Measurements from ENCODE around the gene OR2AK2.

- TF ChIP-seq KDM1A (IDR thresholded peaks at IDR 0.05; ENCODE audit: borderline replicate concordance, low read length) (no peak), ATF3 (IDR thresholded peaks at IDR 0.05; ENCODE audit: insufficient read depth, low read depth, low read length) (no peak), CTCF (IDR thresholded peaks at IDR 0.05; ENCODE audit: control extremely low read depth in 1 of 3, insufficient read depth in 1 of 3, low read depth in 1 of 3, low read length in 3 of 3) (no peak), TEAD4 (IDR thresholded peaks at IDR 0.05; ENCODE audit: low read depth, low read length) (no peak), GABPA (IDR thresholded peaks at IDR 0.05; ENCODE audit: borderline replicate concordance, insufficient read depth, low read length) (no peak), POLR2A (IDR thresholded peaks at IDR 0.05; ENCODE audit: control extremely low read depth in 1 of 2, low read depth in 2 of 2, low read length in 2 of 2) (no peak), SRF (IDR thresholded peaks at IDR 0.05; ENCODE audit: low read depth, low read length) (no peak), HDAC2 (IDR thresholded peaks at IDR 0.05; ENCODE audit: borderline replicate concordance in 1 of 2, low read depth in 2 of 2, low read length in 2 of 2) (no peak), RAD21 (IDR thresholded peaks at IDR 0.05 in 1 of 2, conservative IDR thresholded peaks at IDR 0.05 in 1 of 2; ENCODE audit: low read depth in 2 of 2, low read length in 2 of 2) (no peak), CBX5 (IDR thresholded peaks at IDR 0.05; ENCODE audit: low read depth, low read length) (no peak)
These were observed 29.3 kb upstream of the OR2AK2 start for GRCh38 chr1:247935781-247936180.
